ENCODE results near the gene AS3MT.
"Not testable (repeated sequence)": the region's sequence is repeated elsewhere in the genome, so short reads cannot be mapped to it uniquely, and the experiment has no call there.

AS3MT gene

DNA sequence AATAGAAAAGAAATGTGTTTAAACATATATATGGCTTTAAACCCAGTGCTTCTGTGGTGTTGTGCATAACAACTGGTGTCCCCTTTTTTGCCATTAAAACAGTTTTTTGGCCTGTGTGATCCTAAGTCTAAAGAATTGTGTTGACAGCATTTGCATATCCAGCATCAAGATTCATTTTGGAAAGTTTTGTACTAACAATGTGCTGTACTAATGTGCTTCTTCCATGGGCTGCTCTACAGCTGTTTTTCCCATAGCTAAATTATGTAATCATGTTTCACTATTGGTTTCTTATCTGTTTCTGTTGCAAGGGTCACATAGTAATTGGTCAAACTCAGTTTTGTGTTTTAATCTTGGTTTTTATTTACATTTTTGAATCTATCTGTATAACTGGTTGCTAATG is 54.3 kb downstream of the AS3MT start:
- in situ Hi-C loops (cut with HindIII; ENCODE audit: low pct_ligation_motif_present, low sequenced_read_pairs) = loop anchor here (25.0 kb wide), 1 partner anchor 186 kb away; the partner anchor contains the start of gene WBP1L
- Histone ChIP-seq H3K36me3 (replicated peaks) (no peaks in the 10 kb centered on the region), H3K27ac (no peak overlapping the region), H3K27me3 (replicated peaks) (no peaks in the 10 kb centered on the region), H3K4me3 (ENCODE audit: low read depth, low read length) (no peak overlapping the region)
- TF ChIP-seq, protein P1, sequence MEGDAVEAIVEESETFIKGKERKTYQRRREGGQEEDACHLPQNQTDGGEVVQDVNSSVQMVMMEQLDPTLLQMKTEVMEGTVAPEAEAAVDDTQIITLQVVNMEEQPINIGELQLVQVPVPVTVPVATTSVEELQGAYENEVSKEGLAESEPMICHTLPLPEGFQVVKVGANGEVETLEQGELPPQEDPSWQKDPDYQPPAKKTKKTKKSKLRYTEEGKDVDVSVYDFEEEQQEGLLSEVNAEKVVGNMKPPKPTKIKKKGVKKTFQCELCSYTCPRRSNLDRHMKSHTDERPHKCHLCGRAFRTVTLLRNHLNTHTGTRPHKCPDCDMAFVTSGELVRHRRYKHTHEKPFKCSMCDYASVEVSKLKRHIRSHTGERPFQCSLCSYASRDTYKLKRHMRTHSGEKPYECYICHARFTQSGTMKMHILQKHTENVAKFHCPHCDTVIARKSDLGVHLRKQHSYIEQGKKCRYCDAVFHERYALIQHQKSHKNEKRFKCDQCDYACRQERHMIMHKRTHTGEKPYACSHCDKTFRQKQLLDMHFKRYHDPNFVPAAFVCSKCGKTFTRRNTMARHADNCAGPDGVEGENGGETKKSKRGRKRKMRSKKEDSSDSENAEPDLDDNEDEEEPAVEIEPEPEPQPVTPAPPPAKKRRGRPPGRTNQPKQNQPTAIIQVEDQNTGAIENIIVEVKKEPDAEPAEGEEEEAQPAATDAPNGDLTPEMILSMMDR (IDR thresholded peaks at IDR 0.05; ENCODE audit: low read depth, low read length, missing control alignments) = no peak
- no peak for DNase-seq

DNA sequence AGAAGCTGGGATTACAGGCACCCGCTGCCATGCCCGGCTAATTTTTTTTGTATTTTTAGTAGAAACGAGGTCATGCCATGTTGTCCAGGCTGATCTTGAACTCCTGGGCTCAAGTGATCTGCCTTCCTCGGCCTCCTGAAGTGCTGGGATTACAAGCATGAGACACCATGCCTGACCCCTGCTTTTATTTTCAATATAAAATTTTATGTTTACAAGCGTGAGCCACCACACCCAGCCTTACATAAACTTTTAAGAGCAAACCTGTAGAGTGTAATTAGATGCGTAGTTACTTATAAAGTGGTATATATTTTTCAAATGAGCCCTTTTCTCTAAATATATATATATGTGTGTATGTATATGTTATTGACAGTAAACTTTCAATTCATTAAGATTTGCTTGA is 57.6 kb downstream of the AS3MT start:
- Histone ChIP-seq H3K27ac (no peak overlapping the region), H3K27me3 (replicated peaks) (no peaks in the 10 kb centered on the region), H3K4me3 (ENCODE audit: low read depth, low read length) (no peak overlapping the region), H3K36me3 (replicated peaks) (no peaks in the 10 kb centered on the region)
- DNase-seq = no peak
- in situ Hi-C loops (cut with HindIII; ENCODE audit: low pct_ligation_motif_present, low sequenced_read_pairs) = no loop called here
- TF ChIP-seq, protein P1 (IDR thresholded peaks at IDR 0.05; ENCODE audit: low read depth, low read length, missing control alignments) = no peak

DNA sequence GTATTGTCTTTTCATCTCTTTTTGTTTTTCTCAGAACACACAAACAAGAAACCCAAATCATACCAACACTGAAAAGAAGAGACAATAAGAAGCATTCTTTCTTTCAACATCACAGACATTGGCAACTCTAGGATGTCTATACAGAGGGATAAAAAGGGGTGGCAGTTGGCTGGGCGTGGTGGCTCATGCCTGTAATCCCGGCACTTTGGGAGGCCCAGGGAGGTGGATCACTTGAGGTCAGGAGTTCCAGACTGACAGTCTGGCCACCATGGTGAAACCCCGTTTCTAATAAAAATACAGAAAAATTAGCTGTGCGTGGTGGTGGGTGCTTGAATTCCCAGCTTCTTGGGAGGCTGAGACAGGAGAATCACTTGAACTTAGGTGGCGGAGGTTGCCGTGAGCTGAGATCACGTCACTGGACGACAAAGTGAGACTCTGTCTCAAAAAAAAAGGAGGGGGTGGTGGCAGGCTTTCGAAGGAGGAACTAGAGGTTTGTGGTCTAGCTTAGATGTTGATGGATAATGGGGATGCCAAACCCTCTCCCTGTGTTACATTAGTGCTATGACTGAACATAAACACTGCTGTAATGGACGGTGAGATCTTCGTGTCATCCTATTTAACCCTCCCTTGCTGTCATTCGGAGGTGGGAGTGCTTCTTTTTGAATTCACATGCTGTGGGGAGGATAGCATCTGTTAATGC is 58.2 kb downstream of the AS3MT start:
- TF ChIP-seq, protein P1 (IDR thresholded peaks at IDR 0.05; ENCODE audit: low read depth, low read length, missing control alignments) = no peak
- in situ Hi-C loops (cut with HindIII; ENCODE audit: low pct_ligation_motif_present, low sequenced_read_pairs) = no loop called here

DNA sequence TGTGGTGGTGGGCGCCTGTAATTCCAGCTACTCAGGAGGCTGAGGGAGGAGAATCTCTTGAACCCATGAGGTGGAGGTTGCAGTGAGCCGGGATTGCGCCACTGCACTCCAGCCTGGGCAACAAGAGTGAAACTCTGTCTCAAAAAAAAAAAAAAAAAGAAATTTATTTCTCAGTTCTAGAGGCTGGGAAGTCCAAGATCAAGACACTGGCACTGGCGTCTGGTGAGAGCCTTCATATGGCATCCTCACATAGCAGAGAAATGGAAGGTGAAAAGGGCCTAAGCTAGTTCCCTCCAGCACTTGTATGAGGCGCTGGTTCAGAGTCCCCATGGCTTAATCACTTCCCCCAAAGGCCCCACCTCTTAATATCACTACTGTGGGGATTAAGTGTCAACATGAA is 59.2 kb downstream of the AS3MT start:
- H3K4me3 ChIP-seq (ENCODE audit: low read depth, low read length); DNase-seq; H3K36me3 ChIP-seq (replicated peaks); in situ Hi-C loops (cut with HindIII; ENCODE audit: low pct_ligation_motif_present, low sequenced_read_pairs); H3K27ac ChIP-seq; H3K27me3 ChIP-seq (replicated peaks): not testable (repeated sequence)

More for the DNA sequence above, 58.2 kb downstream of the AS3MT start:
- Histone ChIP-seq H3K27me3 (replicated peaks) (no peaks in the 10 kb centered on the region), H3K27ac (no peak overlapping the region), H3K4me3 (ENCODE audit: low read depth, low read length) (no peak overlapping the region), H3K36me3 (replicated peaks) (no peaks in the 10 kb centered on the region)
- no peak for DNase-seq

DNA sequence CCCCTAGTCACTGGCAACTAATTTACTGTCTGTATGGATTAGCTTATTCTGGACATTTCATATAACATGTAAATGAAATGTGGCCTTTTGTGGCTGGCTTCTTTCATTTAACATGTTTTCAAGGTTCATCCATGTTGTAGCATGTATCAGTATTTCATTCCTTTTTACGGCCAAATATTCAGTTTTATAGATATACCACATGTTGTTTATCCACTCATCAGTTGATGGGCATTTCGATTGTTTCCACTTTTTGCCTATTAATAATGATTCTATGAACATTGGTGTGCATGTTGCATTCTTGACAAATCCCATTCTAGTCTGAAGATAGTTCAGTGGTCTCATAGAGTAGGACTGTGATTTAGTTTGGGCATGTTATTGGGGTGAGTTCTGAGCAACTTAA is 61.5 kb downstream of the AS3MT start:
- no peak for DNase-seq
- in situ Hi-C loops (cut with HindIII; ENCODE audit: low pct_ligation_motif_present, low sequenced_read_pairs) = no loop called here
- Histone ChIP-seq H3K27me3 (replicated peaks) (no peaks in the 10 kb centered on the region), H3K27ac (no peak overlapping the region), H3K36me3 (replicated peaks) (no peaks in the 10 kb centered on the region), H3K4me3 (ENCODE audit: low read depth, low read length) (no peak overlapping the region)
- TF ChIP-seq, protein P1 (IDR thresholded peaks at IDR 0.05; ENCODE audit: low read depth, low read length, missing control alignments) = no peak

DNA sequence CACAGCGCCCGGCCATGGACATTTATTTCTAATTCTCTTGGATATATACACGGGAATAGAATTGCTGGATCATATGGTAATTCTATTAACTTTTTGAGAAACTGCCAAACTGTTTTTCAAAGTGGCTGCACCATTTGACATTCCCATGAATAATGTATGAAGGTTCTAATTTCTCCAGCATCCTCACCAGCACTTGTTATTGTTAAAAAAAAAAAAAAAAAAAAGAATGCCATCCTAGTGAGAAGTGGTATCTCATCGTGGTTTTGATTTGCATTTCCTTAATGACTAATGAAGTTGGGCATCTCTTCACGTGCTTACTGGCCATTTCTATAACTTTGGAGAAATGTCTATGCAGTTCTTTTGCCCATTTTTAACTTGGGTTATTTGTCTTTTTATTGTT is 62.4 kb downstream of the AS3MT start:
- TF ChIP-seq, protein P1 (IDR thresholded peaks at IDR 0.05; ENCODE audit: low read depth, low read length, missing control alignments) = no peak
- no peak for DNase-seq
- H3K36me3 ChIP-seq (replicated peaks) = no peaks in the 10 kb centered on the region
- no peak overlapping the region for H3K4me3 ChIP-seq (ENCODE audit: low read depth, low read length)
- in situ Hi-C loops (cut with HindIII; ENCODE audit: low pct_ligation_motif_present, low sequenced_read_pairs) = no loop called here
- no peak overlapping the region for H3K27ac ChIP-seq
- no peaks in the 10 kb centered on the region for H3K27me3 ChIP-seq (replicated peaks)
